Lower lobe of right lung (tissue), 2 donors: Measurements from ENCODE around the gene STK32B. TPM values are rescaled to one million over a fixed set of nuclear protein-coding genes. Genes with fewer than 3 reads are reported as not detected.

Source experiments
- ATAC-seq, 2 donors: fragments of 200-7000 bp; cut with Tn5 transposase; one replicate each; pipeline ENCODE4 v1.9.1; 2020 to 2022; ENCODE audit warnings: mild to moderate bottlenecking in 2 of 2, moderate library complexity in 2 of 2
- DNase-seq: peaks from one replicate; pipeline ENCODE4 v3.0.0-alpha.2; 2020
- H3K27ac ChIP-seq: fragments of 200-600 bp; one replicate; pipeline ENCODE4 v1.8.0; 2022
- H3K27me3 ChIP-seq: fragments of 200-600 bp; one replicate; pipeline ENCODE4 v1.8.0; 2022; ENCODE audit warnings: low read depth
- H3K36me3 ChIP-seq: fragments of 200-600 bp; one replicate; pipeline ENCODE4 v1.8.0; 2022; ENCODE audit warnings: mild to moderate bottlenecking
- H3K4me1 ChIP-seq: fragments of 200-600 bp; one replicate; pipeline ENCODE4 v1.8.0; 2022
- H3K4me3 ChIP-seq: fragments of 200-600 bp; one replicate; pipeline ENCODE4 v1.8.0; 2022; ENCODE audit warnings: mild to moderate bottlenecking
- H3K9me3 ChIP-seq: fragments of 200-600 bp; one replicate; pipeline ENCODE4 v1.8.0; 2022
- intact Hi-C: fragments of 100-400 bp; cut with DNase I; formaldehyde crosslinking; loops from one replicate; pipeline ENCODE4 v1.11.0; 2022
- total RNA-seq: library from RNA; stranded (reverse); fragmentation: NEBNext Ultra II Directional; extraction: Animal tissue kit (Norgen Biotek cat#: 25700); gene quantifications from one replicate; pipeline ENCODE4 v1.2.1, GENCODE V29; 2021
- TF ChIP-seq, protein P1 (sequence below): fragments of 200-600 bp; IDR thresholded peaks from one replicate; pipeline ENCODE4 v1.8.0; 2022; ENCODE audit warnings: antibody characterized with exemption, mild to moderate bottlenecking
- donor health status: DM: no; HTN: yes; CAD: no; lungs with severe emphysema.

STK32B gene
- total RNA-seq, 1 donor from 2014 or later, result 1.3 TPM

DNA sequence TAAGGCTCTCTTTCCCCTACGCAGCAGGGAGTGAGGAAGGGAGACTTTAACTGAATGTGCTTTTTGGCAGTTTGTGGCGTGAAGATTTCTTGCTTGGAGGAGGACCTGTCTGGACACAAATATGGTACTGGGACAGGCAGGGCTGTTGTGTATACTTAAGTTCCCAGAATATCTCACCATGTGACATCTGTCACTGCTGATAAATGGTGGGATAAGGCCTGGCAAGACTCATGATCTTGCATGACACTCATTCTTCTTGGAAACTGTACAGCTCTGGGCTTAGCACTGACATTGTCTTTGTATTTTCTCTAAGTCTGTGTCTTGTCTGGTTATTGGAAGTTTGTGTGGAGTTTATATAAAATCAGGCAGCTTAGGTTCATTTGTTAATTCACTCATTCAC, 93.1 kb downstream of the STK32B start:
- H3K9me3 ChIP-seq, result no peaks in the 10 kb centered on the region
- intact Hi-C loops, result no loop called here
- H3K27ac ChIP-seq, result no peak overlapping the region
- H3K4me3 ChIP-seq, result no peak overlapping the region
- H3K27me3 ChIP-seq, result no peaks in the 10 kb centered on the region
- no peak for DNase-seq
- TF ChIP-seq, protein P1, sequence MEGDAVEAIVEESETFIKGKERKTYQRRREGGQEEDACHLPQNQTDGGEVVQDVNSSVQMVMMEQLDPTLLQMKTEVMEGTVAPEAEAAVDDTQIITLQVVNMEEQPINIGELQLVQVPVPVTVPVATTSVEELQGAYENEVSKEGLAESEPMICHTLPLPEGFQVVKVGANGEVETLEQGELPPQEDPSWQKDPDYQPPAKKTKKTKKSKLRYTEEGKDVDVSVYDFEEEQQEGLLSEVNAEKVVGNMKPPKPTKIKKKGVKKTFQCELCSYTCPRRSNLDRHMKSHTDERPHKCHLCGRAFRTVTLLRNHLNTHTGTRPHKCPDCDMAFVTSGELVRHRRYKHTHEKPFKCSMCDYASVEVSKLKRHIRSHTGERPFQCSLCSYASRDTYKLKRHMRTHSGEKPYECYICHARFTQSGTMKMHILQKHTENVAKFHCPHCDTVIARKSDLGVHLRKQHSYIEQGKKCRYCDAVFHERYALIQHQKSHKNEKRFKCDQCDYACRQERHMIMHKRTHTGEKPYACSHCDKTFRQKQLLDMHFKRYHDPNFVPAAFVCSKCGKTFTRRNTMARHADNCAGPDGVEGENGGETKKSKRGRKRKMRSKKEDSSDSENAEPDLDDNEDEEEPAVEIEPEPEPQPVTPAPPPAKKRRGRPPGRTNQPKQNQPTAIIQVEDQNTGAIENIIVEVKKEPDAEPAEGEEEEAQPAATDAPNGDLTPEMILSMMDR, result no peak
- H3K36me3 ChIP-seq, result no peaks in the 10 kb centered on the region
- ATAC-seq, result no peak
- H3K4me1 ChIP-seq, result no peaks in the 10 kb centered on the region

DNA sequence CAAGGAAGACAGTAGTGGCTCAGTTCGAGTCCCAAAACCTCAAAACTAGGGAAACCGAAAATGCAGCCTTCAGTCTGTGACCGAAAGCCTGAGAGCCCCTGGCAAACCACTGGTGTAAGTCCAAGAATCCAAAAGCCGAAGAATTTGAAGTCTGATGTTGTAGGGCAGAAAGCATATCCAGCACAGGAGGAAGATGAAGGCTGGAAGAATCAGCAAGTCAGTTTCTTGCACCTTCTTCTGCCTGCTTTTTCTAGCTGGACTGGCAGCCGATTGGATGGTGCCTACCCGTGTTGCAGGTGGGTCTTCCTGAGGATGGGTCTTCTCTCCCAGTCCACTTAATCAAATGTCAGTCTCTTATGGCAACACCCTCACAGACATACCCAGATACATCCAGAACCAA, 95.0 kb downstream of the STK32B start:
- Histone ChIP-seq H3K36me3 (no peaks in the 10 kb centered on the region), H3K9me3 (no peaks in the 10 kb centered on the region), H3K27ac (no peak overlapping the region), H3K27me3 (no peaks in the 10 kb centered on the region), H3K4me1 (no peaks in the 10 kb centered on the region), H3K4me3 (no peak overlapping the region)
- DNase-seq, result no peak
- no peak for ATAC-seq
- TF ChIP-seq, protein P1, result no peak
- intact Hi-C loops, result no loop called here

DNA sequence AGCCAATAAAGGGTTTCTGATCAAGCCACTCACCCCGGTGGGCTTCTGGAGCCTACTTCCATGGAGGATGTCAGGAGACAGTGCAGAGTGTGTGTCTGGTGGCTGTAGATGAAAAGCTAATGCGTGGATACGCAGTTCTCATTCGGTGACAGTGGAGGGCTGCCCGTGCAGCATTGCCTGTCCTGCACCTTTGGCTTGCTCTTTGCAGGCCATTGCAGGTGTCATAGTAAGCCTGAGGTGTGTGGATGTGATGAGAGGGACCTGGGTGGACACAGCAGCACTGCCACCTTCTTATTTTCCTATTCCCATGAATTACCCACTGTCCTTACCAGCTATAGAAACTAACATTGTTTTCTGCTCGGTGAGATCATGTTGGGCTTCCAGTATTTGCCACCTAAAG, 101.2 kb downstream of the STK32B start:
- ATAC-seq (no peak), DNase-seq (no peak)
- H3K36me3 ChIP-seq, result no peaks in the 10 kb centered on the region
- H3K4me3 ChIP-seq, result no peak overlapping the region
- H3K4me1 ChIP-seq, result no peaks in the 10 kb centered on the region
- intact Hi-C loops, result no loop called here
- TF ChIP-seq, protein P1, result no peak
- H3K9me3 ChIP-seq, result no peaks in the 10 kb centered on the region
- H3K27ac ChIP-seq, result no peak overlapping the region
- H3K27me3 ChIP-seq, result no peaks in the 10 kb centered on the region

DNA sequence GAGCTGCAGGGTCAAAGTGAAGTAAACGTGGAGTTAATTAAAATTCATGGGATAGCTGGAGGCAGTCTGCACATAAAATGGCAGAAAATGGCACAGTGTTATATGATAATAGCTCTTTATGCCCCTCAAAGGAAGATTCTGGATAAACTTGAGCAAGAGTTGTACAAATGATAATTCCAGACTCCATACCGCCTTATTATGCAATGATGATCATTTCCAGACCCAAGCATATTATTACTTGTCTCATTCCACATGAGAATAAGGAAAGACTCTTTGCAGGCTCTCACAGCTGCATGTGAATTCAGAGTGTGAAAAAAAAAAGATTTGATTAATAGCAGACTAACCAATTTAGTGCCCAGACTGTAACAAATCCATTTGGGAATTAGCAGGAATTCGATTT, 105.4 kb downstream of the STK32B start:
- H3K36me3 ChIP-seq, result no peaks in the 10 kb centered on the region
- no peak overlapping the region for H3K4me3 ChIP-seq
- no peak overlapping the region for H3K27ac ChIP-seq
- intact Hi-C loops, result no loop called here
- no peaks in the 10 kb centered on the region for H3K4me1 ChIP-seq
- ATAC-seq (no peak), DNase-seq (no peak)
- TF ChIP-seq, protein P1, result no peak
- H3K9me3 ChIP-seq, result no peaks in the 10 kb centered on the region
- H3K27me3 ChIP-seq, result no peaks in the 10 kb centered on the region

DNA sequence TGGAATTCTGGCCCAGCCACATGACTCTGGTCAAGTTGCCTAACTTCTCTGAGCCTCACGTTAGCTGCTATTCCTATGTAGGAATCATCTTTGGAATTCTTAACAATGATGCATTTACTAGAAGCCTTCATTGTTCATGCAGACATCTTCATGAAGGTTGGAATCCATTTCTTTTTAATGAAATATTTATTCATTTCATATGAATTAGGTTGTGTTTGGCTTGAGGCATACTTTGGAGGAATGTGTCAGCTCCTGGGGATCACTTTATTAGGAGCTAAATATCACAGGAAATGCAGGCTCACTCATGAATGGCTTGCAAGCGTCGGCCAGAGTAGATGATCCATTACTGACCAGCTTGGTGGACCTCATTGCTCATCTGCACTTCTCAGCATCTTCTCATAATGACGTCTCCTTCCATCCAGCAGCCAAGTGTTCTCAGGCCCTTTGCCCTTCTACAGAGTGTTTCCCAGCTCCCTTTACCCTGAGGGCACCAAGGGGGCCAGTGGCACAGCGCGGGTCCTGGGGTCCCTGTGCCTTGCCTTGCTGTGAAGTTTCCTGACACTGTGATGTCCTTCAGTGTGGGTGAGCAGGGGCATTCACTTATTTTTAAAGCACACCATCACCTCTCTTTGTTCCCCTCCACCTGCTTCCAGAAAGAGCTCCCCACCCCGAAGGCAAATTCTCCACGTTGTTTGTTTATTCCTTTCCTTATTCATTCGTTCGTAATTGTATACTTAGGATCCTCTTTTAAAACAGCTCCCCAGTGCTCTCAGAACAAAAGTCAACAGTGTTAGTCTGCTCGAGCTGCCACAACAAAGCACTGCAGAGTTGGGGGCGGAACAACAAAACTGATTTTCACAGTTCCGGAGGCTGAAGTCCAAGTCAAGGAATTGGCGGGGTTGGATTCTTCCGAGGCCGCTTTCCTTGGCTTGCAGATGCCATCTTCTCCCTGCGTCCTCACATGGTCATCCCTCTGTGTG, 106.8 kb downstream of the STK32B start:
- no peak for DNase-seq
- H3K27ac ChIP-seq, result no peak overlapping the region
- H3K36me3 ChIP-seq, result no peaks in the 10 kb centered on the region
- intact Hi-C loops, result no loop called here
- H3K9me3 ChIP-seq, result no peaks in the 10 kb centered on the region
- no peak overlapping the region for H3K4me3 ChIP-seq
- ATAC-seq, result no peak
- no peaks in the 10 kb centered on the region for H3K27me3 ChIP-seq
- TF ChIP-seq, protein P1, result no peak
- no peaks in the 10 kb centered on the region for H3K4me1 ChIP-seq
